ENCODE measurements around the gene ZCCHC24.

DNA sequence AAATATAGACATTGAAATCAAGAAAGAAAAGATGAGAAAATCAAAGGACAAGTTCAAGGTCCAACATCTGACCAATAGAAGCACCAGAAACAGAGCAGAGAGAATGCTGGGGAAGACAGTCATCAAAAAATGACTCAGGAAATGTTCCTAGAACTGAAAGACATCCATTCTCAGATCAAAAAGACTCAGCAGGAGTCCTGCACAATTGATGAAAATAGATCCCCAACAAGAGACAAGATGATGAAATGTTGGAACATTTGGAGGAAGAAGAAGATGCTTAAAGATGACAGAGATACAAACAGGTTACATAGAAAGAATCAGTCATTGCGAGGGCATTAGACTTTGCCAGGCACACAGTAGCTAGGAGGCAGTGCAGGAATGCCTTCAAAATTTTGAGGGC lies 36.9 kb upstream of the ZCCHC24 start:
- TF ChIP-seq CTCF (IDR thresholded peaks at IDR 0.05), result no peak
- TF ChIP-seq POLR2A (IDR thresholded peaks at IDR 0.05), result no peak
- TF ChIP-seq POLR2AphosphoS5 (IDR thresholded peaks at IDR 0.05; ENCODE audit: insufficient read depth in 1 of 2, low read depth in 1 of 2), result no peak
